EL (cell line): Measurements from ENCODE around the gene ADIRF.
"Not testable (repeated sequence)": the region's sequence is repeated elsewhere in the genome, so short reads cannot be mapped to it uniquely, and the experiment has no call there.

Source experiments
- DNase-seq: peaks from one replicate; pipeline ENCODE4 v3.0.0-alpha.2; 2016

The ADIRF gene

DNA sequence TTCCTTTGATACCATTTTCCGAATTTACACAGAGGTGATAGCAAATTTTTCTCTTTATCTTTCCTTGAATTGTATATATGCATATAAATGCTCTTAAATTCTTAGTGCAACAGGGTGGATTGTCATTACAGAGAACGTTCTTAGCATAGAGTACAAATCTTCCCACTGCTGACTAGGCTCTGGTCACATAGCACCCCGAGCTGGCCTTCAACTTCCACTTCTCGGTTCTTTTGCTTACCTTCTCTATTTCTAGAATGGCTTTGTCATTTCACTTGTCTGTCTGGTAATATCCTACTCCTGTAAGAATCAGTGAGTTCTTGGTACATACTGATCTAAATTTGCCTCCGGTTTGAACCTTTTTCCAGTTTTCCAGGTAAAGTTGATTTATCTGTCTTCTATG is 13.4 kb downstream of the ADIRF start:
- DNase-seq = no peak

- not testable (repeated sequence) for DNase-seq
Observed at GRCh38 chr10:86984498-86984897, 16.2 kb downstream of the ADIRF start.

GRCh38 chr10:86988520-86988919 is 20.2 kb downstream of the ADIRF start:
- no peak for DNase-seq

GRCh38 chr10:86991362-86991761 is 23.1 kb downstream of the ADIRF start:
- DNase-seq = not testable (repeated sequence)

GRCh38 chr10:86992456-86992855 is 24.2 kb downstream of the ADIRF start:
- no peak for DNase-seq

DNA sequence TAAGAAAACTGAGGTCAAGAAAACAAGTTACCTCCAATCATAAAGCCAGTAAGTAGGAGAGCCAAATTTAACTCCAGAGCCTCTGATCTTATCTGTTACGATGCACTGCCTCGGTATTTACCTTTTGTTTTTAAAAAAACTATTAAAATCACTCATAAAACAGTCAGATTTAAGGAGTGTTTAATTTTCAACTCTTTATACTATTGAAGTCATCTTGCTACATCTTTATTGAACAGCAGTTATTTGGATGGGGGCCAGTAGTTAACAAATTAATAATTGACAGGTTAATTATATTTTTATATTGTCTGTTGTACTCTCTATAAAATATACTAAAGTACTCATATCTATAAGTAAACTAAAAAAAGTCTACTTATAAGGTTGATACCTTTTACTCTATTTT is 24.6 kb downstream of the ADIRF start:
- DNase-seq = no peak

DNA sequence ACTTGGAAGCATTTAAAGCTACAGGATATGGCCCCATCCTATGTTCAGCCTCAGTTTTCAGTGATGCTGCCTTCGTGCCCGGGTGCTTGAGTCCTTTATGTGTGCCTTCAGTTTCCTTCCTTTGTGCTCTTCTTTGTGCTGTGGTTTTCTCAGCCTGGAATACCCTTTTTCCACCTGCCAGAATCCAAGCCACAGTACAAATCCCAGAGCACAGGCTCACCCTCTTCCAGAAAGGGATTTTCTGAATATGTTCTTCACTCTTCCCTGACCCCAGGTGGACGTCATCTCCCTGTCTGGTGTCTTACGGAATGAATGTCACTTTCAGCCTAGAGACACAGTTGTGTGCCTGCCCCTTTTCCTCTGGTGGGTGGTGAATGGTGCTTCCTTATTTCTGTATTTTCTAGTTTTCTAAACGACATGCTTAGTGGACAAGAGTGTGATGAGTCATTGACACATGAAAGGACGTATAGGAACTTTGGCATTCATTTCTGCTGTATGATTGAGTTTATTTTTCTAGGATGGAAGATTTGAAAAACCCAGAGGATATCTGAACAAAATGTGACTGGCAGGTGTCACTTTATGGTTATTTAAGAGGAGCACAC is 31.6 kb downstream of the ADIRF start:
- DNase-seq = not testable (repeated sequence)

DNA sequence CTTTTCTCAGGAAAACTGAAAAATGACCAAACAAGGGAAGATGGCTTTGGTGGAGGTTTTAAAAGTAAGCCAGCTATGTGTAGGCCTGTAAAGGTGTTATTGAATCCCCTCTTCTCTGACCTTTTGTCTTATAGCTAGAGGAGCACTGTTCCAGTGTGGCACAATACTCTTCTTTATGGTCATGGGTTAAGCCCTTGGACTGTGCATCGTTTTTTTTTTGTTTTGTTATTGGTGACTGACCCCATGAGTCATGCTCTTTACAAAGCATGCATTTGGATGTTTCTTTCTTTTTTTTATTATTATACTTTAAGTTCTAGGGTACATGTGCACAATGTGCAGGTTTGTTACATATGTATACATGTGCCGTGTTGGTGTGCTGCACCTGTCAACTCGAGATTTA is 32.2 kb downstream of the ADIRF start:
- DNase-seq = peak; percentile 34

DNA sequence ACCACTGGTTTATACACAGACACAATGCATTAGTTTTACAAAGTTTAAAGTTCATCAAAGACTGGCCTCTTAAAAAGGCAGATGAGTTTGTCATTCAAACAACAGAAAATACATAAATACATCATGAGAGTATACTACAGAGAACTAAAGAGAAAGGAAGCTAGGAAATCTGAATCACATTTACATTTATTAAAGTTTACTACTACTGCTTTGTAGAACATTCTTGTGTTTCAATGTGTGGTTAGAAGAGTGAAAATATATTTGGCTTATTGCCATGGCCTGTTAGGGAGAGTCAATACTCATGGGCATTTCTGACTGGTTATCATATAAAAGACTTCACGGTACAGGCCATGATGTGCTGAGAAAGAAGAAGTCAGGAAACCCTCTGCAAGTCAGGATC is 38.8 kb downstream of the ADIRF start:
- DNase-seq = not testable (repeated sequence)

DNA sequence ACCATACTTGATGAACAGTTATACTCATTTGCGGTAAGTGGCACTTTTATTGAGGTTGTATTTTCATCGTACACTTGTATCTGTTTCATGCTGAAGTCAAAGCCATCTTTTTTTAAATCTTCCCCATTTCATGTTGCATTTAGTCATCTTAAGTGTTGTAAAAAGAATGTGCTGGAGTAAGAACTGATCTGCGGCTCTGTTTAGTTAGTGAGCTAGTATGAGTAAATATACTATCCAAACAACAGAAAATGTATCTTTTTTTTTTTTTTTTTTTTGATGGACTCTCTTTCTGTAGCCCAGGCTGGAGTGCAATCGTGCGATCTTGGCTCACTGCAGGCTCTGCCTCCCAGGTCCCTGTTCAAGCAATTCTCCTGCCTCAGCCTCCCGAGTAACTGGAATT is 39.4 kb downstream of the ADIRF start:
- not testable (repeated sequence) for DNase-seq

GRCh38 chr10:87008303-87008702 is 40.0 kb downstream of the ADIRF start:
- DNase-seq = not testable (repeated sequence)

DNA sequence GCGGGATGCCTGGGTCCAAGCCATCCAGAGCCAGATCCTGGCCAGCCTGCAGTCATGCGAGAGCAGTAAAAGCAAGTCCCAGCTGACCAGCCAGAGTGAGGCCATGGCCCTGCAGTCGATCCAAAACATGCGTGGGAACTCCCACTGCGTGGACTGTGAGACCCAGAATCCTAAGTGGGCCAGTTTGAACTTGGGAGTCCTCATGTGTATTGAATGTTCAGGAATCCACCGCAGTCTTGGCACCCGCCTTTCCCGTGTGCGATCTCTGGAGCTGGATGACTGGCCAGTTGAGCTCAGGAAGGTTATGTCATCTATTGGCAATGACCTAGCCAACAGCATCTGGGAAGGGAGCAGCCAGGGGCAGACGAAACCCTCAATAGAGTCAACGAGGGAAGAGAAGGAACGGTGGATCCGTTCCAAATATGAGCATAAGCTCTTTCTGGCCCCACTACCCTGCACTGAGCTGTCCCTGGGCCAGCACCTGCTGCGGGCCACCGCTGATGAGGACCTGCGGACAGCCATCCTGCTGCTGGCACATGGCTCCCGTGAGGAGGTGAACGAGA is 40.9 kb downstream of the ADIRF start:
- not testable (repeated sequence) for DNase-seq

DNA sequence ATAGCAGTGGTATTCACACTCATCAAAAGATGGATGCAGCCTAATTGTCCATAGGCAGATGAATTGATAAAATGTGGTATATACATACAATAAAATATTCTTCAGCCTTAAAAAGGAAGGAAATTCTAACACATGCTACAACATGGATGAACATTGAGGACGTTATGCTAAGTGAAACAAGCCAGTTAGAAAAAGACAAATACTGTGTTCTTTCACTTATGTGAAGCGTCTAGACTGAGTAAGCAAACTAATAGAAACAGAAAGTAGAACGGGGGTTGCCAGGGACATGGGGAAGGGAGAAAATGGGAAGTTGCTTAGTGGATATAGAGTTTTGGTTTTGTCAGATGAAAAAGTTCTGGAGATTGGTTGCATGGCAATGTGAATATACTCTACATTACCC is 45.2 kb downstream of the ADIRF start:
- not testable (repeated sequence) for DNase-seq

DNA sequence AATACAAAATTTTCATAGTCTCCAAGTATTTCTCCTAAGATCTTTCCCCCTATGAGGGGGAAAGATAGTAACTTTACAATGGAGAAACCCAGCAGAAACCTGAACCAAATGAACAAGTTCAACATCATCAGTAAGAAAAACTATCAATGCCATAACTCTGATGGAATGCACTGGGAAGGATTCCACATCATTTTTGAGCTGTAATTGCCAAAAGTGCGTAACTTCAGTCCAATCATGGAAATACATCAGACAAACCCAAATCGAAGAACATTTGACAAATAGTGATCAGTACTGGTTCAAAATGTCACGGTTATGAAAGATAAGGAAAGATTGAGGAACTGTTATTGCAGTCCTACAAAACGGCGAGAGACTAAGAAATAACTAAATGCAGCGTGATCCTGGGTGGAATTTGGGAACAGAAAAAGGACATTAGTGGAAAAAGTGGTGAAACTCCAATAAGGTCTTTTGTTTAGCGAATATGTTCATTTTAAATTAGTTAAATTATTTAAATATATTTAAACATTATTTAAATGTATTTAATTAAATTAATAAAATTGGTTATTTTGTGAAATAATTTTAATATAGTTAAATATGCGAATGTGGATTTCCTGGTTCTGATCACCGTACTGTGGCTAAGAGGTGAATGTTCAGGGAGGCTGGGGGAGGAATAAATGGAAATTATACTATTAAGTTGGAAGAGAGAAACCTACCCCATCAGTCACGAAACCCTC is 46.9 kb downstream of the ADIRF start:
- DNase-seq = not testable (repeated sequence)

- DNase-seq = not testable (repeated sequence)
Observed at GRCh38 chr10:87018127-87018526, 49.8 kb downstream of the ADIRF start.

- DNase-seq = not testable (repeated sequence)
Observed at GRCh38 chr10:87019066-87019465, 50.8 kb downstream of the ADIRF start.

- DNase-seq = not testable (repeated sequence)
Observed at GRCh38 chr10:87019504-87019903, 51.2 kb downstream of the ADIRF start.

GRCh38 chr10:87020056-87020455 is 51.8 kb downstream of the ADIRF start, which contains the start of gene FAM25A:
FAM25A (plus strand) TSS chr10:87020294; CDS start chr10:87020325, 31 bp downstream.
- DNase-seq = not testable (repeated sequence)
